NOMO-1 treated with DMSO at 0.1 percent for 48 hours (cell line): ENCODE results near the gene AOX1.
A peak's percentile ranks its signal among the peaks of the same experiment; 100 is the strongest.
"Not testable (repeated sequence)": the region's sequence is repeated elsewhere in the genome, so short reads cannot be mapped to it uniquely, and the experiment has no call there.

ENCODE experiments used
- DNase-seq: peaks from one replicate; lab custom pipeline; 2025; ENCODE audit not compliant: unreplicated experiment; lab: John Stamatoyannopoulos, UW

Gene AOX1

GRCh38 chr2:200664770-200665494 lies 79.1 kb downstream of the AOX1 start:
- no peak for DNase-seq

GRCh38 chr2:200665626-200666453 lies 80.0 kb downstream of the AOX1 start:
- DNase-seq: no peak

DNA sequence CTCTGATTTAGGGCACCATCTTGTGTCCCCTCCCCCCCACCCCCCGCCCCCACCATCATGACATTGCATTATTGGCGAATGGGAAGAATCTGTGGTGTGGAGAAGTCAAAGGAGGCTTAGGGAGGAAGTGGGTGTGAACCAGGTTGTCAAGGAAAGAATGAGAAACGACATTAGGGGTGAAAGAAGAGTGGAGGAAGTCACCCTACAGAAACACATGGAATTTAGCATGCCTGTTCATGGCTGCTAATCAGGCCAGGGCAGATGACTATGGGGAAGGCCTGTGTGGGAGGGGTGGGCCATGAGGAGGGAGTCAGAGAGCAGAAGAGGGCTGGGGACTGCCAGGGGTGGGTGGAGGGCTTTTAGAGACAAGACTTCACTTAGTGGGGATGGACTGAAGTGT lies 81.6 kb downstream of the AOX1 start:
- peak; percentile 33 for DNase-seq

DNA sequence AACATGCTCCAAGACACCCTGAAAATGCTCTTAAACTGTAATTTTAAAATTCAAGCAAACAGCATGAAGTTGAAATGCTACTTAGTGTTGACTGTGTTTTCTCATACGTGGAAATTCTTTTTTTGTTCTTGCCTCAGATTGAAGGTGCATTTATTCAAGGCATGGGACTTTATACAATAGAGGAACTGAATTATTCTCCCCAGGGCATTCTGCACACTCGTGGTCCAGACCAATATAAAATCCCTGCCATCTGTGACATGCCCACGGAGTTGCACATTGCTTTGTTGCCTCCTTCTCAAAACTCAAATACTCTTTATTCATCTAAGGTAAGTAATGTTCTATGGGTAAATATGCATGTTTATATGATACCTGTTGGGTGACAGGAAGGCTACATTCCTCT lies 82.7 kb downstream of the AOX1 start:
- no peak for DNase-seq

DNA sequence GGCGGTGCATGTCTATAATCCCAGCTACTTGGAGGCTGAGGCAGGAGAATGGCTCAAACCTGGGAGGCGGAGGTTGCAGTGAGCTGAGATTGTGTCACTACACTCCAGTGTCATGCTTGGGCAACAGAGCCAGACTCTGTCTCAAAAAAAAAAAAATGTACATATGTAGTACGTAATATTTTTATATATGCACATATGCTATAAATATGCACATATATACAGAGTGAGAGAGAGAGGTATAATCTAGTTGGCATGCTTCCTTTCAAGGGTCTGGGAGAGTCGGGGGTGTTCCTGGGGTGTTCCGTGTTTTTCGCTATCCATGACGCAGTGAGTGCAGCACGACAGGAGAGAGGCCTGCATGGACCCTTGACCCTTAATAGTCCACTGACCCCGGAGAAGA lies 83.5 kb downstream of the AOX1 start:
- no peak for DNase-seq

- DNase-seq: no peak
These were observed 84.5 kb downstream of the AOX1 start for GRCh38 chr2:200670313-200670712.

DNA sequence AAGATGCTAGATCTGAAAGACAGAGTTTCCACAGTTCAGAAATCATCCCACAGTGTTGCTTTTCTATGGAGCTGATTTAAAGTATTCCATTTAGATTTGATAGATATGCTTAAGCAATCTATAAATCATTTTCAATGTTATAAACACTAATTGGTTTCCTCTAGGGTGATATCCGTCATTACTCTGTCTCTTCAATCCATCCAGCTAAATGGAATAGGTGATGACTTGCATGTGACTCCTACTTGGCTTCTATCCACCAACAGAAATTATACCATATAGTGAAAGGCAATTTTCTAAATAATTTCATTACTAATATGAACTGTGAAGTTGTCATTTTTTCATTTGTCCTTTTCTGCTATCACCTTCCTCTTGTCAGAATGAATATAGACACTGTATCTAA lies 84.9 kb downstream of the AOX1 start:
- no peak for DNase-seq

GRCh38 chr2:200673191-200673590 lies 87.4 kb downstream of the AOX1 start:
- DNase-seq: no peak

DNA sequence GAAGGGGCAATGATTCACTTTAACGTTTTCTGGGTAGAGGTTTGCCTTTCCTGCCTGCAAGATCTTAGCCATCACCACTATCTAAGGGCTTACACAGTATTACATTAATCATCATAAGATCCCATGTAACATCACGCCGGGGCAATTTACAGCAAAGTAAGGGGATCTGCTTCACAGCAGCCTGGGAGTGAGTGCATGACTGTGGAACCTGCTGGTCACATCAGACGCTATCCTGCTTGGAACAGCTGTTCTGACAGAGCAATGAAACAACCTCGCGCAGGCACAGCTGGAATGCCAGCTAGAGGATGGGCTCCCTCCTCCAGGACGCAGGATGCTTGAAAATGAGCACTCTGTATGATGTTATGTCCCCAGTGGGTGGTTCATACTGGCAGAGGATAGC lies 89.0 kb downstream of the AOX1 start:
- no peak for DNase-seq

- no peak for DNase-seq
These were observed 91.4 kb downstream of the AOX1 start for GRCh38 chr2:200677171-200677570.

DNA sequence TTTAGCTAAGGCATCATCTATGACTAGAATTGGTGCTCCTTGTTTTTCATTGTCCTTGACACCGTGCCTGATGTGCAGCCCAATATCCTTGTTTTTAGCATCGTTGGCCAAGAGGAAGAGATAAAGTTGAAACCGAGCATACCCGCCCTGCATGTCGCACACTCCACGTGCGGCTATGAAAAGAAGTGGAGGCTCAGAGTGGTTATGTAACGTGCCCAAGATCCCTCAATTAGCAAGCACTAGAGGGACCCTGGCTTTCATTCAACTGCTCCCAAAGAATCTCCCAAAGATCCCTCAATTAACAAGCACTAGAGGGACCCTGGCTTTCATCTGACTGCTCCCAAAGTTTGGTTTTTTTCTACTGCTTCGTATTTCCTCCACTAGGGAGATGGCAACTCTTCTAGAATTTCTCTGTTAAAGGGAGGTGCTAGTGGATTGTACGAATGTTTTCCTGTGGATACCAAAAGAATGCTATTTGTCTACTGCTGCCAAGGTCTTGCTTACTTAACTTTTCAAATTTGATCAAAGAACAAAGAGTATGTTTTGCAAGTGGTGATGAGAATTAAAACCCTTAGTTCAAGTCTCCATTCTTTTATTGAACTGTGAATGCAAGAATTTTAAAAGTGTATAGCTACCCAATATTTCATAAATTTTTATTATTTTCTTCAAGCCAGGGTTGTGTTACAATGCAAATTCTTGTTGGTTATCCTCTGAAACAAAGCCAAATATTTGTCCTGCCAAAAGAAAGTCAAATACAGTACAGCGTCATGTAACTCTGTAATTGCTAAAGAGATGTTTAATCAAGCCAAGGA lies 92.1 kb downstream of the AOX1 start:
- DNase-seq: no peak

- no peak for DNase-seq
These were observed 93.3 kb downstream of the AOX1 start for GRCh38 chr2:200679127-200679526.

DNA sequence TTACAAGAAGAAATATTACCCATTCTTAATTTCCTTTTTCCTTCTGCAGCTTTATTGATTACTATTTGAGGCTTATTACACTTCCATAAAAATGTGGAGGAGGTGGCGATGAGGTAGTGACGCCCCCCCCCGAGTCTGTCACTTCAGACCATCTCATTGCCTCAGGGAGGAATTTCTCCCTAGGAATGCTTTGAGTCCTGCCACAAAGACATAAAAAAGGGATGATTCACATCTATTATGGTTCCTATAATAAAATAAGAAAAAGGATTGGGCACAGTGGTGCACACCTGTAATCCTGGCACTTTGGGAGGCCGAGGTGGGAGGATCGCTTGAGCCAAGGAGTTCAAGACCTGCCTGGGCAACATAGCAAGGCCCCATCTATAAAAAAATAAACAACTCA lies 93.7 kb downstream of the AOX1 start:
- no peak for DNase-seq

DNA sequence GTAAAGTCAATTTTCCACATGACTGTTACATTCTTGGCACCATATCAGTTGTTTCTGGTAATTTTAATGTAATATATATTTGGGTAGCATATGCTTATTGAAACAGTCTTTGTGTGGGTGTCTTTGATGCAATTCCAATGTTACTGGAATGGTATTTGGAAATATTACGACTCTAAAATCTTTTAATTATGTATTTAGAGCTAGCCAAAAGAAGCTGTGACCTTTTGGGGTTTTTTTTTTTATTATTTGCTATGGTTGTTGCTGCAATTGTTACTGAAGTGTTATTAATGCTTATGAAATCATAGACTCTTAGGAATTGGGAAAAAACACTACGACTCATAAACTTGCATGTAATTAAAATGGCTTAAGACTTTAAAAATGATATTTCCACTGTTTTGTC lies 95.9 kb downstream of the AOX1 start:
- no peak for DNase-seq

- DNase-seq: not testable (repeated sequence)
These were observed 96.6 kb downstream of the AOX1 start for GRCh38 chr2:200682407-200682806.

- DNase-seq: no peak
These were observed 102.4 kb downstream of the AOX1 start for GRCh38 chr2:200687922-200688920.

DNA sequence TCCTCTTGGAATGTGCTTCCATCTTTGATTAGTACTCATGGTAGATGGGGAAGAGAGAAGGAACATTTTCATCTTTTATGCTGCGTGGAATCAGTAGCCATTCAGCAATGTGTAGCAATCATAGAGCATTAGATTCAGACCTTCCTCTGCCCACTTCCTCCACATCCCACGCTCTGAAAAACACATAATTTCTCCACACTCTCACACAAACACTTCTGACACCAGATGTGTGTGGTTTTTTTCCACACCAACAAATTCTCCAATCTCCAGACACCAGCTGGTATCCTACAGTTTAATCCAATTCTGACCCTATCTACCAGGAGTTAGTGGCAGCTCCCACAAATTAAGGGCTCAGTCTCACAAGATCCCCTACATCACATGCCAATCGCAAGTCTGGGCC lies 103.3 kb downstream of the AOX1 start:
- DNase-seq: no peak

GRCh38 chr2:200693836-200694470 lies 108.1 kb downstream of the AOX1 start:
- no peak for DNase-seq

GRCh38 chr2:200695191-200695590 lies 109.4 kb downstream of the AOX1 start:
- peak; percentile 25 for DNase-seq

DNA sequence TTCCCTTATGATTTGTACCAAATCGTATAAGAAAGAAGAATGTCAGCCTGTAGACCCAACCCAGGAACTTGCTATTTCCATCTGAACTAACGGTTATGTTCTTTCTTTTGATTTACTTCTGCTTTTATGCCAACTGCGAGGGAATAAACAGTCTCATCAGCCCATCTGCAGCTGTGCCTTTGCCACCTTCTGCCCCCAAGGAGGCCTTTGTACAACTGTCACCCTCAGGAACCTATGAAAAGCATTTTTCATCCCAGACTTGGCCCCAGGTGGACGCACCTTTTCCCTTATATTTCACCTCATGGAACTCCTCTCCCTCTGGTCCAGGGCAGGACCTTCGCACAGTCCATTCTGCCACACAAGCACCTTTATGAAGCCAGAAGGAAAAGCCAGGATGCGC lies 109.8 kb downstream of the AOX1 start:
- DNase-seq: peak; percentile 31
